Hematopoietic multipotent progenitor cell treated with erythropoietin and hydrocortisone succinate and interleukin-3 and kit ligand, for 4 days (in vitro differentiated cells): Measurements from ENCODE around the gene MEAF6.
"Not testable (repeated sequence)": the region's sequence is repeated elsewhere in the genome, so short reads cannot be mapped to it uniquely, and the experiment has no call there.

Experiments used
- DNase-seq: peaks from one replicate; pipeline ENCODE4 v3.0.0-alpha.2; 2015

Gene MEAF6

GRCh38 chr1:37514350-37515184 lies at the start of gene MEAF6:
MEAF6 (minus strand) TSS chr1:37514766; CDS start chr1:37514746, 20 bp downstream.
- DNase-seq, result peak; percentile 93

GRCh38 chr1:37562984-37563383 lies 48.4 kb upstream of the MEAF6 start:
- DNase-seq, result peak; percentile 31

DNA sequence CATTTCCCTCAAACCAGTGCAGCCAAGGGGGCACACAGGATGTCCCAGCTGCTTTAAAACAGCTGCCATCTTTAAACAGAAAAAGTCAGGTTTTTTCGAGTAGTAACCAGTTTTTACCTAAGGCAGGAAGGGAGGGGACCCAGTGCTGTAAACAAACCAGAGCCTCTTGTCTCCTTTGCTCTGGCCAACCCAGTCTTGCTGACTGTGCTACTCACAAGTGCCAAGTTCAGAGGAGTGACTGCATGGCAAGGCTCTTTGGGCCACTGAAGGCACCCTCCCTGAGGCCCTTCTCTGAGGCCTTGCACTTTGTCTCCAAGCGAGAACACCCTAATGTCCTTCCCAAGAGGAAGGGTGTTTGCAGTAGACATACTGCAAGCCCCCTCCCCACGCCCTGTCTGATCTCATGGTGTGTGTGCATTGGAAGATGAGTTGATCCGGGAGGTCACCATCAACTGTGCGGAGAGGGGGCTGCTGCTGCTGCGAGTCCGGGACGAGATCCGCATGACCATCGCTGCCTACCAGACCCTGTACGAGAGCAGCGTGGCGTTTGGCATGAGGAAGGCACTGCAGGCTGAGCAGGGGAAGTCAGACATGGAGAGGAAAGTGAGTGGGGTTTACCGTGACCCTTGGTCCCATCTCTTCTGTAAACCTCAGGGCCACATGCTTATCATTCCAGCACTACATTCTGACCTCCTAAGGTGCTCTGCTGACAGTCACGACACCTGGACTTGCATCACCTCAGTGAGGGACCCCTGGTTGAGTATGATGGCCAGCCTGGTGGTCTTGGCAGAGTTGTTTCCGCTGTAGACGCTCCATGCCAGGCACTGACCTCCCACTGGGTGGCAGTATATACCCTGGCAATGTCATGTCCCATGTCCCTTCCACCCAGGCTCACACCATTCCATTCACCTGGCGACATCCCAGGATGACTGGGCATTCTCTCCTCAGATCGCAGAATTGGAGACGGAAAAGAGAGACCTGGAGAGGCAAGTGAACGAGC lies 46.9 kb upstream of the MEAF6 start:
- DNase-seq, result peak; percentile 55

- DNase-seq, result no peak
These were observed 46.0 kb upstream of the MEAF6 start for GRCh38 chr1:37560401-37561132.

- DNase-seq, result peak; percentile 86
These were observed 45.4 kb upstream of the MEAF6 start for GRCh38 chr1:37559957-37560379.

DNA sequence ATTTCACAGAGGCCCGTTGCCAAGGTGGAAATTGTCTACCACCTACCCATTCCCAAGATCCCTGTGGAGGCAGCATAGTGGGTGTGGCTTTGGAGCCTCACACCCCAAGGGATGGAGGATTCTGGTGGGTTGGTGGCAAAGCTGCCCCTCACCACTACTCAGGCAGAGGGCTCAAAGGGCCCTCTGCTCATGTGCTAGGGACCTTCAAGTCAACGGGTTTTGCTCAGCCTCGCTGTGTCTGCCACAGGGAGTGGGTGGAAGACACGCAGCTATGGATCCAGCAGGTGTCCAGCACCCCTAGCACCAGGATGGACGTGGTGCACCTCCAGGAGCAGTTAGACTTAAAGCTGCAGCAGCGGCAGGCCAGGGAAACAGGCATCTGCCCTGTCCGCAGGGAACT lies 44.5 kb upstream of the MEAF6 start:
- no peak for DNase-seq

DNA sequence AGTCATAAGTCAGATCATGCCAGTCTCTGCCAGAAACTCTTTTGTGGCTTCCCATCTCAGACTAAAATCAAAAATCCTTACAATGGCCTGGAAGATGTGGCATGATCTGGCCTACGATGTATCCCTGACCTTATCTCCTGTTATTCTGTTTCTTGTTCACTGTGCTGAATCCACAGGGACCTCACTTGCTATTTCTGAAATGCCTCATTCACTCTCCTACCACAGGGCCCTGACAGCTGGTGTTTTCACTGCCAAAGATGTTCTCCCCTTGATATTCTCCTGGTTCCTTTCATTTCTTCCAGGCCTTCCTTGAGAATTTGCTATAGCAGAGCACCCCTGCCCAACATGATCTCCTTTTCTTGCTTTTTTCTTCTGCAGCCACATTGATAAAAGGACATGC lies 43.8 kb upstream of the MEAF6 start:
- DNase-seq, result no peak

- DNase-seq, result no peak
These were observed 42.8 kb upstream of the MEAF6 start for GRCh38 chr1:37557402-37557801.

GRCh38 chr1:37556712-37557196 lies 42.2 kb upstream of the MEAF6 start, which contains the start of gene DNALI1:
DNALI1 (plus strand) TSS chr1:37556940; CDS start chr1:37556995, 55 bp downstream.
- DNase-seq, result peak; percentile 82

DNA sequence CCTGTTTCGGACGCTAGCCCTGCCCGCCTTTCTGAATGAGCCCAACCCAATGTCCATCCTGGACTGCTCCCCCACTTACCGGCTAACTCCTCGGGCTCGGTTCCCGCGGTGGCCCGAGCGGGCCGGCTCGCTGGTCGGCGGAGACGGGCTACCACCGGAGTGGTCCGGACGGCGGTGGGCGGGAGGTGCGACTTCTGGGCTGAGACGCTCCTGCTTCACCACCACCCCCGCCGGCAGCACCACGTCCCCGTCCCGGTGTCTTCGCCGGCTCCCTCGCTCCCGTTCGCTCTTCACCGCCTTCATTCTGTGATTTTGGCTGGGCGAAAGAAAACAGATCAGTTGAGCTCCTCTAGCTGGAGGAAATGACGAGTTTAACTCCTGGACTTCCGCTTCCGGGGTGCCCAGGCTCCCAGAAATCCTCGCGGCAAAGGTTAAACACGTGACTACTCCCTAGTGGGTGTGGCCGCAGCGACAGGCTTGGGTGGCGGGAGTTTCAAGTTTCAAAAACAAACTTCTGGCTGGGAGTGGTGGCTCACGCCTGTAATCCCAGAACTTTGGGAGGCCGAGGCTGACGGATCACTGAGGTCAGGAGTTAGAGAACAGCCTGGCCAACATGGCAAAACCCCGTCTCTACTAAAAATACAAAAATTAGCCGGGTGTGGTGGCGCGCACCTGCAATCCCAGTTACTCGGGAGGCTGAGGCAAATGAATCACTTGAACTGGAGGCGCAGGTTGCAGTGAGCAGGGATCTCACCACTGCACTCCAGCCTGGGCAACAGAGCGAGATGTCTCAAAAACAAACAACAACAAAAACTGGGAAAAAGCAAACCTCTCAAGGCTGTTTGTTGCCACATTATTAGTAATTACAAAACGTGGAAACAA lies 39.6 kb upstream of the MEAF6 start, which contains the start of gene SNIP1:
Gene SNIP1, minus strand, starts transcription at position 367 of the 882 bp plus-strand sequence. Its CDS starts 64 bp downstream, at position 303.
- peak; percentile 98 for DNase-seq

GRCh38 chr1:37553598-37553926 lies 39.0 kb upstream of the MEAF6 start:
- peak; percentile 20 for DNase-seq

DNA sequence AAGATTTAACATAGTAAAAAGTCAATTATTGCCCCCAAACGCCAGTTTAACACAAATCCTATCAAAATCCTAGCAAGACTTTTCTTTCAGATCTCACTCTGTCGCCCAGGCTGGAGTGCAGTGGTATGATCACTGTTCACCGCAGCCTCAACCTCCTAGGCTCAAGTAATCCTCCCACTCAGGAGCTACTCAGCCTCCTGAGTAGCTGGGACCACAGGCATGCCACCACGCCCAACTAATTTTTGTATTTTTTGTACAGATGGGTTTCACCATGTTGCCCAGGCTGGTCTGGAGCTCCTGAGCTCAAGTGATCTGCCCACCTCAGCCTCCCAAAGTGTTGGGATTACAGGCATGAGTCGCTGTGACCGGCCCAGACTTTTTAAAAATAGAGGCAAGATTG lies 34.8 kb upstream of the MEAF6 start:
- no peak for DNase-seq

GRCh38 chr1:37545019-37545418 lies 30.5 kb upstream of the MEAF6 start:
- no peak for DNase-seq

DNA sequence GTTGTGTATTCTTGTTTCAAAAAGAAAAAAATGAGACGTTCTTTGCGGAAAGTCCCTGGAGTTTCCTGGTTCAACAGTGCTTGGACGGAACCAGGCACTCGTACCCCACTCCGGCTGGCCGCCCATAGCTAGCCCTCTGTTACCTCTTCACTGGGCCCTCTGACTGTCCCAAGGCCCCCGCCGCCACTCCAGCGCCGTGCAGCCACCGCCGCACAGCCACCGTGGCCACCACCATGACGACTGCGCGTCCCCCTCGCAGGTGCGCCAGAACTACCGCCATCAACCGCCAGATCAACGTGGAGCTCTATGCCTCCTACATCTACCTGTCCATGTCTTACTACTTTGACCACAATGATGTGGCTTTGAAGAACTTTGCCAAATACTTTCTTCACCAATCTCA lies 30.0 kb upstream of the MEAF6 start:
- no peak for DNase-seq

DNA sequence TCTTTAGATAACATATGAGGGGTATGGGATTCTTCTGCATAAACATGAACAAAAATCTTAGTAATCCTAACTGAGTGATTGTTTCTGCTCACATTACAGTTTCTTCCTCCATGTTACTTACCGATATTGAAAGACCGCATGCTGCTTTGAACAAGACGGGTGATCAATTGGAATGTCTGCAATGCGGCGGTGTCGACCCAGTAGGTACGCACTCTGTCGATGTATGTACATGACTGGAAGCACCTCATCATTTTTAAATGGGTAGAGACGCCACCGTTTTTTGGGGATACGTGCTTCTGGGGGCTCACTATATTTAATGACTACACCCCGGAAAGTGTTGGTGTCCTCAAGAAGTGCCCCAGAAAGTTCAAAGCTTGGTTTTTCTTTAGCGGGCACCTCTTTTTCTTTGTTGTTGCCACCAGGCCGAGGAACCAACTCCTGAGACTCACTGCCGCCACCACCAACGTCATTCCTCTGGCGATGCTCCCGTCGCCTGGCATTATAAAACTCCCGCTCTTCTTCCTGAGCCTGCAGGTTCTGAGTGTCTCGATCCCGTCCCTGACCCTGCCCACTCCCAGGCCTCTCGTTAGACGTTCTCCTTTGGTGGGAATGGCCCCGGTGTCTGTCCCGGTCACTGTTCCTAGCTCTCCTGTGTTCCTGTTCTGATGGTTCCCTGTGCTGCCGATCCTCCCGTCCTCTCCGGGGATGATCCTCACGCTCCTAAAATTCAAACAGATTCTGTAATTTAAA lies 25.6 kb upstream of the MEAF6 start:
- DNase-seq, result no peak

GRCh38 chr1:37539154-37539553 lies 24.6 kb upstream of the MEAF6 start:
- not testable (repeated sequence) for DNase-seq

- no peak for DNase-seq
These were observed 22.8 kb upstream of the MEAF6 start for GRCh38 chr1:37537378-37537777.

DNA sequence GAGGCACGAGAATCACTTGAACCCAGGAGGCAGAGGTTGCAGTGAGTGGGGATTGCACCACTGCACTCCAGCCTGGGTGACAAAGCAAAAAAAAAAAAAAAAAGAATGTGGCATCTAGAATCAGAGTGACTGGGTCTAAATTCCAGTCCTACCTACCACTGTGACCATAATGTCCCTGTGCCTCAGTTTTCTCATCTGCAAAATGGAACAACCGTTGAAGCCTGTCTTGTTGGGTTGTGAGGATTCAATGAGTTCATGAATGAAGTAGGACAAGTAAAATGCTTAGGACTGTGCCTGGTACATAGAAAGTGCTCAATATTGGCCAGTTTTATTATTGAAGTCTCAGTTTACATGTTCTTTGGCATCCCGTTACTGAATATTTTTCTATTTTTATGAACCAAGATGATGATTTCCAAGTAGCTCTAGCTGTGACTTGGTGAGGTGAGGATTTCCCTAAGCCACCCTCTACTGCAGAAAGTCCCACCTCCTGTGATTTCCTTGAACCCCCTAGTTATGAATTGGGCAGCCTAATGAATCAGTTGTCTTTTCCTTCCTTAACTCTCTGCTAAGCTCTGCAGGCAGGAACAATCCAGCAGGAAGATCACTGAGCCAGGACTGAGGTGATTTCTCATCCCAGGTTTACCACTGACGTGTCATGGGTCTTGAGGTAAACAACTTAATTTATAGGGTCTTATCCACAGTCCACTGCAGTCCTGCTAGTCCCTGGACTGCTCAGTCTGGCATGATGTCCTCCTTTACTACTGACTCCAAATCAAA lies 18.9 kb upstream of the MEAF6 start:
- no peak for DNase-seq

- DNase-seq, result not testable (repeated sequence)
These were observed 18.0 kb upstream of the MEAF6 start for GRCh38 chr1:37532418-37533156.
